K562 (cell line): Measurements from ENCODE around the gene TTC19. TPM values are rescaled to one million over a fixed set of nuclear protein-coding genes. Genes with fewer than 3 reads are reported as not detected.

Experiments
- ATAC-seq: fragments of 200-7000 bp; cut with Tn5 transposase; 3 replicates; pipeline ENCODE4 v1.9.1; 2020; ENCODE audit warnings: moderate library complexity
- BruUV-seq: library from RNA; stranded (reverse); fragments of 400-500 nt; replicated peaks from 2 replicates; lab custom pipeline; 2021; lab: Mats Ljungman, UMichigan
- CTCF ChIA-PET: fragments of 300-600 bp; formaldehyde crosslinking; extraction: SDS; loops from one replicate; lab custom pipeline; 2021; ENCODE audit warnings: low intra/inter-chr PET ratio; lab: Yijun Ruan, JAX
- POLR2A ChIA-PET: fragments of 300-600, 350-650 bp; sonication (Branson Sonifier 250); formaldehyde crosslinking; extraction: SDS; loops from one replicate; lab custom pipeline; 2021; ENCODE audit warnings: antibody characterized with exemption, inconsistent platforms; lab: Yijun Ruan, JAX
- DNase-seq, 4 experiments: peaks; one replicate each; pipeline versions ENCODE4 v3.0.0 to v3.0.0-alpha.2; 2011 to 2018; ENCODE audit warnings: low spot score in 3 of 4, mixed read lengths in 3 of 4; ENCODE audit errors: extremely low read depth in 1 of 4
- FAIRE-seq: peaks from 2 replicates; lab custom pipeline; 2011; peaks lifted over from hg19 to GRCh38; lab: Jason Lieb, UNC
- H2AFZ ChIP-seq: 2 replicates; pipeline ENCODE4 v1.6.0; 2011; ENCODE audit warnings: low read depth, low read length, control low read depth, inconsistent platforms
- H3K27ac ChIP-seq: fragments of 200-600 bp; 3 replicates; pipeline ENCODE4 v1.8.0; 2011; ENCODE audit warnings: low read depth, mild to moderate bottlenecking, control low read depth, inconsistent platforms, low read length, moderate library complexity, mixed read lengths; ENCODE audit errors: extremely low read depth
- H3K27me3 ChIP-seq, 2 experiments: fragments of 300-600 bp in 1 of 2; 2 replicates in 1 of 2; 3 replicates in 1 of 2; pipeline versions ENCODE4 v1.6.0 to v1.8.0; 2011; ENCODE audit warnings: inconsistent platforms in 2 of 2, low read length in 2 of 2, mild to moderate bottlenecking in 1 of 2, mixed read lengths in 1 of 2, moderate library complexity in 1 of 2; ENCODE audit not compliant: control insufficient read depth in 2 of 2, insufficient read depth in 2 of 2
- H3K36me3 ChIP-seq: fragments of 300-600 bp; 3 replicates; pipeline ENCODE4 v1.8.0; 2011; ENCODE audit warnings: mild to moderate bottlenecking, low read length, inconsistent platforms; ENCODE audit not compliant: control insufficient read depth, insufficient read depth
- H3K4me1 ChIP-seq, 2 experiments: fragments of 200-600 bp in 1 of 2; replicated peaks in 1 of 2; 2 replicates in 1 of 2; 3 replicates in 1 of 2; pipeline versions ENCODE4 v1.5.1 to v1.8.0; 2011; ENCODE audit warnings: inconsistent platforms in 2 of 2, low read length in 2 of 2, mild to moderate bottlenecking in 1 of 2, mixed read lengths in 1 of 2, moderate library complexity in 1 of 2; ENCODE audit not compliant: control insufficient read depth in 2 of 2, insufficient read depth in 2 of 2
- H3K4me2 ChIP-seq: 2 replicates; pipeline ENCODE4 v1.6.1; 2011; ENCODE audit warnings: low read length, control low read depth, inconsistent platforms, mixed read lengths; ENCODE audit not compliant: insufficient read depth
- H3K4me3 ChIP-seq: fragments of 200-600 bp; sonication (generic), shearing (Covaris generic); 2 replicates; pipeline ENCODE4 v1.5.1; 2016; ENCODE audit warnings: control low read depth, inconsistent platforms
- H3K79me2 ChIP-seq: fragments of 200-600 bp; 3 replicates; pipeline ENCODE4 v1.8.0; 2011; ENCODE audit warnings: low read length, inconsistent platforms; ENCODE audit not compliant: control insufficient read depth, insufficient read depth
- H3K9ac ChIP-seq, 2 experiments: 2 replicates each; pipeline versions ENCODE4 v1.6.0 to v1.6.1; 2011; ENCODE audit warnings: low read depth in 2 of 2, low read length in 2 of 2, control low read depth in 1 of 2, inconsistent platforms in 1 of 2, mild to moderate bottlenecking in 1 of 2, mixed read lengths in 1 of 2; ENCODE audit not compliant: insufficient read depth in 1 of 2
- H3K9me1 ChIP-seq: one replicate; pipeline ENCODE4 v1.6.0; 2011; ENCODE audit warnings: inconsistent platforms, mild to moderate bottlenecking, low read length, moderate library complexity; ENCODE audit not compliant: control insufficient read depth, insufficient read depth
- H3K9me3 ChIP-seq: replicated peaks from 2 replicates; pipeline ENCODE4 v1.5.1; 2011; ENCODE audit warnings: low read depth, low read length, inconsistent platforms; ENCODE audit not compliant: control insufficient read depth, insufficient read depth
- H4K20me1 ChIP-seq: replicated peaks from 2 replicates; pipeline ENCODE4 v1.6.1; 2011; ENCODE audit warnings: low read length, inconsistent platforms, mixed read lengths; ENCODE audit not compliant: control insufficient read depth, insufficient read depth
- MTA3 ChIP-seq: fragments of 450-650 bp; formaldehyde crosslinking; IDR thresholded peaks from 2 replicates; pipeline ENCODE4 v1.6.1; 2017; ENCODE audit warnings: mild to moderate bottlenecking, borderline replicate concordance
- MYNN ChIP-seq, 2 experiments: sonication (generic); formaldehyde crosslinking in 1 of 2; IDR thresholded peaks; 2 replicates each; pipeline versions ENCODE4 v1.5.0 to v1.6.1; 2016 to 2020; ENCODE audit warnings: antibody characterized with exemption in 1 of 2, missing genetic modification reagents in 1 of 2
- NCOA6 ChIP-seq: fragments of 450-650 bp; IDR thresholded peaks from 2 replicates; pipeline ENCODE4 v1.6.1; 2017; ENCODE audit warnings: mild to moderate bottlenecking
- THAP12 ChIP-seq: fragments of 250-450 bp; sonication (Bioruptor Pico); IDR thresholded peaks from 2 replicates; pipeline ENCODE4 v1.9.0; 2021; ENCODE audit warnings: mild to moderate bottlenecking, inconsistent platforms
- WGBS: fragments of 100-300 bp; shearing (Covaris generic); methylation state at CpG from one replicate; pipeline ENCODE4 v1.1.6; 2016; ENCODE audit warnings: low coverage, mixed read lengths; ENCODE audit not compliant: insufficient coverage; ENCODE audit errors: missing lambda C conversion rate; 5-methylcytosine and 5-hydroxymethylcytosine counted together
- in situ Hi-C: fragments of 300-500 bp; cut with MboI; formaldehyde crosslinking; loops from 4 replicates; pipeline ENCODE4 v1.15.0; 2018; ENCODE audit warnings: inconsistent platforms, mixed read lengths
- intact Hi-C: fragments of 100-400 bp; cut with micrococcal nuclease; formaldehyde crosslinking; loops from 2 replicates; pipeline ENCODE4 v1.14.2; 2022
- polyA plus RNA-seq, 8 experiments: library from polyadenylated mRNA; depleted of rRNA in 4 of 8; stranded (reverse) in 5 of 8; unstranded in 3 of 8; fragments of >200 nt; fragmentation: Nextera tagmentation in 2 of 8; fragmentation: Illumina TruSeq in 1 of 8; extraction: Ambion mirVana in 2 of 8; extraction: Trizol in 1 of 8; gene quantifications; 2 replicates each; pipeline versions ENCODE4 v1.2.1 to v1.2.3, GENCODE V29; 2011 to 2014; ENCODE audit warnings: inconsistent platforms in 1 of 8, missing spikeins in 1 of 8
- total RNA-seq, 7 experiments: library from RNA; depleted of rRNA in 6 of 7; stranded (reverse); fragments of >200 nt in 6 of 7; fragmentation: Illumina TruSeq in 2 of 7; extraction: Trizol in 2 of 7; gene quantifications; 2 replicates each; pipeline versions ENCODE4 v1.2.1 to v1.2.3, GENCODE V29; 2011 to 2021; ENCODE audit warnings: low replicate concordance in 1 of 7

TTC19 gene
- total and polyA plus RNA-seq, 9 of the 15 experiments (the other 6 are each of a cell fraction or from before 2014, with no cell fraction given) = 8.1 to 60.8 (median 25.3) TPM

- Histone ChIP-seq H3K9ac (no peak overlapping the region), H3K4me3 (no peak overlapping the region), H3K4me1 (no peaks in the 10 kb centered on the region), H4K20me1 (no peaks in the 10 kb centered on the region), H3K79me2 (no peaks in the 10 kb centered on the region), H3K27me3 (no peaks in the 10 kb centered on the region), H3K27ac (no peak overlapping the region), H3K36me3 (peaks cover 70% of the 10 kb centered on the region; the same call in 2 of the 3 replicates), H3K9me3 (no peaks in the 10 kb centered on the region), H3K9me1 (no peaks in the 10 kb centered on the region), H2AFZ (no peak overlapping the region), H3K4me2 (no peak overlapping the region)
- CTCF ChIA-PET = no interaction called here
- POLR2A ChIA-PET = no interaction called here
- TF ChIP-seq THAP12 (CRISPR knock-in tag) (no peak), MYNN (IDR thresholded peaks at IDR 0.05) (no peak), MYNN (CRISPR knock-in tag; IDR thresholded peaks at IDR 0.05) (no peak), MTA3 (no peak), NCOA6 (no peak)
- BruUV-seq = no TSS peak
- in situ Hi-C loops = no loop called here
- no peak for FAIRE-seq
- ATAC-seq = no peak
- WGBS = 79% methylated on average over 3 of the region's 4 CpGs
- DNase-seq = no peak
- intact Hi-C loops = no loop called here
These were observed 74.2 kb downstream of the TTC19 start for GRCh38 chr17:16073845-16074244.
